ENCODE data around the gene DOP1A.

DOP1A gene, protein sequence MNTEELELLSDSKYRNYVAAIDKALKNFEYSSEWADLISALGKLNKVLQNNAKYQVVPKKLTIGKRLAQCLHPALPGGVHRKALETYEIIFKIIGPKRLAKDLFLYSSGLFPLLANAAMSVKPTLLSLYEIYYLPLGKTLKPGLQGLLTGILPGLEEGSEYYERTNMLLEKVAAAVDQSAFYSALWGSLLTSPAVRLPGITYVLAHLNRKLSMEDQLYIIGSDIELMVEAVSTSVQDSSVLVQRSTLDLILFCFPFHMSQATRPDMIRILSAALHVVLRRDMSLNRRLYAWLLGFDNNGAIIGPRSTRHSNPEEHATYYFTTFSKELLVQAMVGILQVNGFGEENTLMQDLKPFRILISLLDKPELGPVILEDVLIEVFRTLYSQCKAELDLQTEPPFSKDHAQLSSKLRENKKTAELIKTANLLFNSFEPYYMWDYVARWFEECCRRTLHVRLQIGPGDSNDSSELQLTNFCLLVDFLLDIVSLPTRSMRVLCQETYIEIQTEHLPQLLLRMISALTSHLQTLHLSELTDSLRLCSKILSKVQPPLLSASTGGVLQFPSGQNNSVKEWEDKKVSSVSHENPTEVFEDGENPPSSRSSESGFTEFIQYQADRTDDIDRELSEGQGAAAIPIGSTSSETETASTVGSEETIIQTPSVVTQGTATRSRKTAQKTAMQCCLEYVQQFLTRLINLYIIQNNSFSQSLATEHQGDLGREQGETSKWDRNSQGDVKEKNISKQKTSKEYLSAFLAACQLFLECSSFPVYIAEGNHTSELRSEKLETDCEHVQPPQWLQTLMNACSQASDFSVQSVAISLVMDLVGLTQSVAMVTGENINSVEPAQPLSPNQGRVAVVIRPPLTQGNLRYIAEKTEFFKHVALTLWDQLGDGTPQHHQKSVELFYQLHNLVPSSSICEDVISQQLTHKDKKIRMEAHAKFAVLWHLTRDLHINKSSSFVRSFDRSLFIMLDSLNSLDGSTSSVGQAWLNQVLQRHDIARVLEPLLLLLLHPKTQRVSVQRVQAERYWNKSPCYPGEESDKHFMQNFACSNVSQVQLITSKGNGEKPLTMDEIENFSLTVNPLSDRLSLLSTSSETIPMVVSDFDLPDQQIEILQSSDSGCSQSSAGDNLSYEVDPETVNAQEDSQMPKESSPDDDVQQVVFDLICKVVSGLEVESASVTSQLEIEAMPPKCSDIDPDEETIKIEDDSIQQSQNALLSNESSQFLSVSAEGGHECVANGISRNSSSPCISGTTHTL (N-terminal part only)

DNA sequence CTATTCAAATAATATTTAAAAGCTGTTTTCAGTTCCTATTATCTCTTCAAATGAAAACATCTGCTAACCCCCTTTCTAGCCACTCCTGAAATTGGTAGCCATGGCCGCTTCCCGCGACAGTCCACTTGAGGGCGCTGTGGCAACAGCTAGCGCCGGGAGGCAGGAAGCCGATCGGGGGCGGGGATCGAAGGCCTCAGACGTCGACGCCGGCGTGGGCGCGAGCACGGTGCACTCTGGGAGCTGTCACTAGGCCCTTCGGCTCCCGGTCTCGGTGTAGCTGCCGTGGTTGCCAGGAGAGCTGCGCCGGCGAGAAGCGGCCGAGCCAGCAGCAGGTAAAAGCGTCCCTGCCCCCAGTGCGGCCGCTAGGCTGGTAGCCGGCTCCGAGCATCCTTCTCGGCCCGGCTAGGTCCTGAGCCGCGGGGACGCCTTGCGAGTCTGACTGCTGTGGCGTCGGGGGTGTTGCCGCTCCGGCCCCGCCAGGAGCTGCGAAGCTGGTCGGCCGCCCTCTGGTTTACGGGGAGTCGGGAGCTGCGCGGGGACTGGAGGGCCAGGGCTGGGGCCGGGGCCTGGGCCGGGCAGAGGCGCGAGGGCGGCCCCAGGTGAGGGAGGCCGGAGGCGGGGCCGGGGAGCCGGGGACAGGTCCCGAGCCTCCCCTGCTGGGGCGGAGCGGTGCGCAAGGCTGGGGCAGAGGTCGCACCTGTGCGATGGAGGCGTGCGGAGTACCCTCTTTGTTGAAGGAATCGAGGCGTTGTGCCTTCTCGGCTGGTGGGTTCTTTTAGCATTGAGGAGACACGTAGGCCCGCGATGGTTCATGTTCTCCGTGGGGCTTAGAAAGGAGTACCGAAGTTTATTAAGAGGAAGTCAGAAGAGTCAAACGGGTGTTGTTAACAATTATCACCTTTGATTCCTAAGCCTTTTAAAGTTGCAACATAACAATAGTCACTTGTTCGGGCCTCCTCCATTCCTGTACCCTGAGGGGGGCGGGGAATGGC is at the start of gene DOP1A:
Gene DOP1A, plus strand, starts transcription at position 224 of the 992 bp plus-strand sequence. CDS start 29,307 bp downstream, outside the sequence.
- DNase-seq (ENCODE audit: low read depth) = peak; percentile 93

DNA sequence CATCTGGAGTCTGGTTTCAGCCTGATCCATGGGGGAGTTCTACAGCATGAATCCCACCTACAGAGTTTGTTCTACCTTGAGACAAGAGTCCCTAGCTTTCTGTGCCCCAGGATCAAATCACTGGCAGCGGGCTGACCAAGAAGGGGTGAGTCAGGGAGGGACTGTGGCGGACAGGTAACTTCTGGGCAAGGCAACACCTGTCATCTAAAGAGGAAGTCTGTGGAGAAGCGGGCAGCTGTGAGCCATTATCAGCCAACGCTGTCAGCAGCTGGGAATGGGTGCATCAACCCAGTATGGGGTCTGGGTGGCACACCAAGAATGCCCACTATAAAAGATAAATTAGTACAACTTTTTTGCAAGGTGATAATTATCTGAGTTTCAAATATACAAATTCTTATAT is 47.7 kb upstream of the DOP1A start:
- DNase-seq (ENCODE audit: low read depth) = no peak

DNA sequence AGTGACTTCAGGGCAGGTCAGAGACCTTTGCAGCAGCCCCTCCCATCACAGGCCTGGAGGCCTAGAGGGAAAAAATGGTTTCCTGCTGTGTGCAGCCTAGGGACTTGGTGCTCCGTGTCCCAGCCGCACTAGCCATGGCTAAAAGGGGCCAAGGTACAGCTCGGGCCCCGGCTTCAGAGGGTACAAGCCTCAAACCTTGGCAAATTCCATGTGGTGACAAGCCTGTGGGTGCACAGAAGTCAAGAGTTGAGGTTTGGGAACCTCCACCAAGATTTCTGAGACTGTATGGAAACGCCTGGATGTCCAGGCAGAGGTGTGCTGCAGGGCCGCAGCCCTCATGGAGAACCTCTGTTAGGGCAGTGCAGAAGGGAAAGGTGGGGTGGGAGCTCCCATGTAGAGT is 35.8 kb upstream of the DOP1A start:
- no peak for DNase-seq (ENCODE audit: low read depth)

DNA sequence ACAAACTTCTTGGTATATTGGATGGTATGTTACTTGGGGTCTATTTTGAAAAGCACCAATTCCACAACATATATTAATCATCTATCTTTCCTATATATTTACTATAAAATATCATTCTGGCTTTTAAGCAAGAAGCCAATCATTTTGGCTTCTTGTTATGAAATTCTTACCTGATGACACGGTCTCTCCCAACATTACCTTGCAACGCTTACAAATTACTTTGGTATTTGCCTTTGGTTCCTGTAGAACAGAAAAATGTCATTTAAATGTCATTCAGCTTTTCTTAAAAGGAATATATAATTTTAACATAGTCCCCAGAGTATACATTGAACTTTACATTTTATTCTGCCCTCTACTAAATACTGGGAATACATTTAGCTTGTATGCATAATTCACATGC is 29.2 kb upstream of the DOP1A start:
- no peak for DNase-seq (ENCODE audit: low read depth)

DNA sequence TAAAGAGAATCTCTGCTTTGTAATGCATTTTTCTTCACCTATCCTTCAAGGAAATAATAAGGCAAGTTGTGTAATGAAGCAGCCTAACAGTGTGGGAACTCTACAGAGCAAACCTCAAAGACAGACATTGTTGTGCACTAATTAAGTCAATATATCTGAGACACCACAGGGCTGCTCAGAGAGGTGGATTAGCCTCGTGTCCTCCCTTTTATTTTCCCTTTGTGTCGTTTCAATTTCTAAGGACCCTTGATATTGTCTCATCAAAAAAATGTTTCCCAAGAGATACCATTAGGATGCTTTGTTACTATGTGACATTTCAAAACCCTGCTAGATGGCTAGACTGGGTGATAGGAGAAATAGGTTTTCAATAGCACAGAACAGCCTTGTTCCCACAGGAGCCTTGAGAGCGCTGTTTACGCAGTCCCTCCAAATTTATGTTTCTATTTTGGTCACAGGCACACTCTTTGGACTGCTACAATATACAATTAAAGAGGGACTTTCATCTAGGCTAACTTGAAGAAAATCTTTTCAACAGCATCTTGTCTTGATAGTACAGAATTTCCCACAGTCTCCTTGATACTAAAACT is 24.9 kb upstream of the DOP1A start:
- no peak for DNase-seq (ENCODE audit: low read depth)

DNA sequence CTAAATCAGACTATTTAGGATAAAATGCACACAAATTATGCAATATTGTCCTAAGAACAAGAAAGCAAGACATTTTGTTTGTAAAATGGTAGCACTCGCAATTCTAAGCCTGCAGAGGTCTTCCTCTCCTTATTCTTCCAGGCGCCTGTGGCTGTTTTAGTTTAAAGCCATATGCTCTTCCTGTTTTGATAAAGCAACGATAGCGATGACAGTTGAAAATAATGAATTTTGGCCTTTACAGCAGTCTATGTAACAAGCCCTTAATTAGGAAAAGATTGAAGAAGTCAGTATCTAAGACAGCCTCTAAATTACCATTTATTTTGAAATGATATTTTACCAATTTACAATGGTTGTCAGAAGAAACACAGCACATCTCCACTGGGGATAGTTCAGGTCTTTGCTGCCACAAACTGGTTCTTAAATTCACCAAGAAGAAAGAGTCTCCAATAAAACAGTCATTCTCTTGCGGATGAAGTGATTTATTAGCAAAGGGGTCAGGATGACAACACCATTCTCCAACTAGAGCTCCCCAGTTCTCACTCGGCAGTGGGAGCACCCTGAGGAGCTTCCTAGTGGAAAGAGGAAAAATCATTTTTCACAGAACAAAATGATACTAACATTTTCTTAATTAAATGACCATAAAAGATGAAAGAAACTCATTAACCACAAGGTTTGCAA is 23.2 kb upstream of the DOP1A start:
- no peak for DNase-seq (ENCODE audit: low read depth)

DNA sequence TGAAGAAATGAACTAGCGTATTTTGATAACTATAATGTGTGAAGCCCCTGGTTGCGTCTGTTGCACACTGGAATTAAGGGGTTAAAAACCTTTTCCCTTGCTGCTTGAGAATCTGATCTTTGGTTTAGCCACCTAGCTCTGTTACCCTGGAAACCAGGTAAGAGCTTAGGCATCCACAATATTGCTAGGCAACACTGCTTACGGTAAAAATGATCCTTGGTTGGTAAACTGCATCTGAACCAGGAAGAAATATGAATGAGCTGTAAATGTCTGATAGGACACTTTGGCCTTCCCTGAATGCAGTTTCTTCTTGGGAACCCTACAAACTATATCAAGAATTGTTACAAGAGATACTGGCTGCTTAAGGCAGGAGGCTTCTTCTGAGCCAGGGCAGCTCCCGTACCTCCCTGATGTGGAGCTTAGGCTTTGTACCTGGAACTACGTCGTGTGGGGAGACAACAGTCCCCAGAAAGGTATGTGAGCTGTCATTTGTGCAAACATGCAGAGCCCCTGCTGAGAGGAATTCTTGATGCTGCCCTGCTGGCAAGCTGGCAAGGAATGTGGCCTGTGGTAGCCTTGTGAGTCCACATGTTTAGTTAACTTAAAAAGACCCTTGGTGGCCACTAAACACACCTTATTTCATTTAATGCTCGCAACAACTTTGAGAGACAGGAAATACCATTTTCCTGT is 20.3 kb upstream of the DOP1A start:
- DNase-seq (ENCODE audit: low read depth) = no peak

DNA sequence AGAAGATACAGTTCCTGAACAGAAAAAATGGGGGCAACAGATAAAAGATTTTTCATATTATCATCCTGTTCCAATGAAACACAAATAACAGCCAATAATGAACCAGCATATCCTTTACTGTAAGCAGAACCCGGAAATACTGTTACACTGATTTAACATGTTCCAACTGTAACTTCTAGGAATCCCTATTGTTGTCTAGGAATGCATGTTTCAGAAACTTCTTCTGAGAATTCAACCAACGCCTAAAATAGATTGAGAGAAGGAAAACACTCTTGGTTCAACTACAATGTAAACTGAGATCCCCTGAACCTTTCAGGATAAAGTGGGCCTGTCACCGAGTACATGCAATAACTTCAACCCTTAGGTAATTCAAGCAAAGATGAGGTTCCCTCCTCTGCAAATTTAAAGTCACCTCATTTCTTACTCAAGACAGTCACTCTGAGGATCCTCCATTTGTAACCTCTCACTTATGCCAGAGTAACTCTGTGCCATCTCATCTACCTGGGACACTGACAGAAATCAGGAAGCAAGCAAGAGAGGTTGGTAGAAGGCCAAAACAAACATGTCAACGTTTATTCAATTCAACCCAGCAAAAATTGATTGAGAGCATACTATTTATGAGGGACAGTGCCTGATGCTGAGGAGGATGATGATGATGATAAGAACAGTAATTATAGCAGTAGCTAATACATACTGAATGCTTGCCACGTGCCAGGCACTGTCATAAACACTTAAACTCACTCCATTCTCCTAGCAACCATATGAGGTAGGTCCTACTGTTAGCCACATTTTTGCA is 15.9 kb upstream of the DOP1A start:
- DNase-seq (ENCODE audit: low read depth) = no peak

DNA sequence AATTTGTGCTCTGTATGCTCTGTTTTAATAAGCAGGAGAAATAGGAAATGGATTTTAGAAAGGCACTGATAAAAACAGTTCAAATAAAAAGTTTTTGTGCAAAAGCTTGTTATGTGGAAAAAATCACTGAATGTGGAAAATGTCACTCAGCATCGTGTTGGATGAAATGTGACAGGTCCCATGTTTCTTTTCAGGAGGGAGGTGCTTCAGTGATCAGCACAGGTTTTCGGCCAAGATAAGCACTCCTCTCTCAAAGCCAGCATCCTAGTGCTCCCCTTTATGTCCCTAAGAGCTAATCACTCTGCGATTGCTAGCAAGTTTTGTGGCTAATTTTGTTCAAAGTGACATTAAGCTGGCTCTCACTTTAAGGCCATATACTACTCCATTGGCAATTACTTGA is 13.8 kb upstream of the DOP1A start:
- no peak for DNase-seq (ENCODE audit: low read depth)

DNA sequence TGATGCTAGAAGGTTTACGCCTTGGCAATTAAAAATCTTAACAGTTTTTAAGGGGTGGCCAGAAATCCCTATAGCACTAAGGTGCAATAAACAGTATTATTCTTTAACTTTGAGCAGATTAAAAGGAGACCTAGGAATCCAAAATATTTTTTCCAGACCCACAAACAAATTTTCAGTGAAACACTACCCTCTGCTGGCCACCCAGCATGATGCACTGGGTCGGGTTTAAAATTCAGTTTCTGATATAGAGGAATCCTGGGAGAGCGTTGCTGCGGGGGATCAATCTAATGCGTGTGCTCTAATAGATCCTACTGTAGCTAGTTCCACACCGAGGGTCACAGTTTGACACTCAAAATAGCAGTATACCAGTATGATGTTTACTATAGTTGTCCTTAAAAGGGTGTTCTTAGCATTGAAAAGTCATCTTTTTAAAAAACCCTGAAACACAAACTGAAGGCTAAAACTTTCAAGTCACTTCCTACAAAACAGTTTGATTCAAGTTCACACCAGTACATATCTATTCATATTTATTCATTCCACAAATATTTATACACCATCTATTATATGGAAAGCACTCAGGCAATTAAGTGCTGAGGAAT is 12.0 kb upstream of the DOP1A start:
- peak; percentile 39 for DNase-seq (ENCODE audit: low read depth)

DNA sequence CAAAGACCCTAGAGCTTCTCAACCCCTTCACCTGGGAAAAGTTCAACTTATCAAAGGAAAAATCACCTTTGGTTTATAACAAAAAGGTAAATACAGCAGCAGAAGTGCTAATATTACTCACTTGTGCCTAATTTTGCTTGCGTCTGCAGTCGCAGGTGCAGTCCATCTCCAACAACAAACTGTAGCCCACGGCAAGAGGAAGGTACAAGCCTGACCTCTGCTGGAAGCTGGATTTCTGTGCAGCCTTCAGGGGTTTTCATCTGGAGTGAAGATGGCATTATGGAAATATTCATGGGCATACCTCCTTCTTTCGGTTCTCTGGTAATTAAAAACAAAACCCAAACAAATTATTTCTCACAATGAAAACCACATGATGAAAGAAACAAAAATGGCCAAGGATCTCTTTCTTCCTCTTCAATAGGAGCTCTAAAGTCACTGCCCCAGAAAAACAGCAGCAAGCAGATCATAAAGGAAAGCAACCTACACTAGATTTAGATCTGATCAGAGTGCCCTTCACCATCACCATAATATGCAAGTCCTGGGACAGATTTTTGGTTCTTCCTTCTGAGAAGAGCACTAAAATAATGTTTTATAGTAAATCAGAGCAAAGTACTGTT is 9.7 kb upstream of the DOP1A start:
- peak; percentile 56 for DNase-seq (ENCODE audit: low read depth)

DNA sequence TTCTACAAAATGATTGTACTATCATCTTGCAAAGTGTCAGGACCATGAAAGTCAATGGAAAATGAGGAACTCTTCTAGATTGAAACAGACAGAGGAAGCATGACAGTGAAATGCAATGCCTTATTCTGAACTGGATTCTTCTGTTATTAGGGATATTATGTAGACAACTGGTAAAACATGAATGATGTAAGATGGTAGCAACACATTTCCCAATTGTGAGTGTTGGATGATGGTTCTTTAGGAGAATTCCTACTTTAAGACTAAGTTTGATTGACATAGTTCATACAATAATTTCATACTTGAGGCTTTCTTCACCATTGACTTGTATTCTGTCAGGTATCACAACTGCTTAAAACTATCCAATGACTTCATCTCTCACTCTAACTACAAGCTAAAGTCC is 6.3 kb upstream of the DOP1A start:
- DNase-seq (ENCODE audit: low read depth) = no peak

DNA sequence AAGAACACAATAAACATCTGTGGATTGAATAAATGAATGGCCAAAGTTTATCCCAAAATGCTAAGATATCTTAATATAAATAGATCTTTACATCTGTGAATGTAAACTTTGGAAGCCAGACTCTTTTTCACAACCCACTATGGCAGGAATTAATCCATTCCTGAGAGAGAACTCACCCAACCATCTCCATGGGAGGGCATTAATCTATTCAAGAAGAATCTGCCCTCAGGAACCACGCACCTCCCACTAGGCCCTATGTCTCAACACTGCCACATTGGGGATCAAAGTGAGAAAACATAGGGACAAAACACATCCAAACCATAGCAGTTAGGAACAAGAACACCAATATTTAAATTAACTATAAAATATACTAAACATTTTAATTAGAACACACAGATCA is 5.2 kb upstream of the DOP1A start:
- peak; percentile 55 for DNase-seq (ENCODE audit: low read depth)

DNA sequence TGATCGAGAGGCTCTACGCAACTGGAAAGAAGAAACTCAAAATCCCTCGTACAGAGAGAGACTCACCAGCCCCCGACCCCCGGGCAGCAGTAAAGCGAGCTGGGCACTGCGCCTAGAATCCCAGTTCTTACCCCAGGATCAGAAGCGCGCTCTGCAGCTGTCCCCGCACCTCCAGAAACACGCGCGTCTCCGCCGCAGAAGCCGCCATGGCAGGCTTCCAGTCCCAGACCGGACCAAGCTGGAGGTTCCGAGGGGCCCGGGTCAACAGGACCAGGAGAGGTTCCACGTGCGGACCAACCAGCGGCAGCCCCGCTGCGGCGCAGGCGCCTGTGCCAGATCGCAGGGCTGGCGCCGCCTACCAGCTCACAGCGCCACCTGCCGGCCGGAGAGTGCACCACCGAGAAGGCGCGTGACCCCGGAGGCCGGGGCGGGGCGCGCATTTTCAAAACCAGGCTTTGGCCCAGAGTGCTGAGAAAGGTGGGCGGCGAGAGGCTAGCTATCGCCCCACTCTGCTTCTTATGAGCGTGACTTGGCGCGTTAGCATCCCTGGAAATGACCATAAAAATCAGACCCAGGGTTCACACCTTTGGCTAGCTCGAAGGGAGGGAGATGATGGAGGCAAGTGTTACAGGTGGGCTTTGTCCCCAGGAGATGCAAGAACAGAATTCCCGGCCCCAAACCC is 1.8 kb upstream of the DOP1A start, which contains the start of gene UBE3D:
Gene UBE3D, minus strand, starts transcription at position 331 of the 682 bp plus-strand sequence. Its CDS starts 123 bp downstream, at position 208.
- peak; percentile 72 for DNase-seq (ENCODE audit: low read depth)

DNA sequence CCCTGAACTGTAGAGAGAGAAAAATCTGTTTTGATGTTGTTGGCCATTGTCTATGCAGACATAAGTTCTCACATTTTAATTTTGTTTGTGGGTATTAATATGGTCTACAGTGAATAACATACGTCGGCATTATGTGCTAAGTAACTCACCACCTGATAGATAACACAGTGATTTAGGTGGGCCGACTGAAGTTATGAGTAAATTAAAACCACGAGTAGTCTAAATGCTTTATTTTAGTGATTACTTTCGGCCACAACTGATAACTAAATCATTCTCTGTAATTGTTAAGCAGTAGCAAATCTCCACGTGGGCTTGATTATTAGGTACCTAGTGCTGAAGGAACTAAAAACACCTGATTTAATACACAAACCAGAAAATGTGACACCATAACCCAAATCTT is 1.1 kb downstream of the DOP1A start:
- DNase-seq (ENCODE audit: low read depth) = no peak

DNA sequence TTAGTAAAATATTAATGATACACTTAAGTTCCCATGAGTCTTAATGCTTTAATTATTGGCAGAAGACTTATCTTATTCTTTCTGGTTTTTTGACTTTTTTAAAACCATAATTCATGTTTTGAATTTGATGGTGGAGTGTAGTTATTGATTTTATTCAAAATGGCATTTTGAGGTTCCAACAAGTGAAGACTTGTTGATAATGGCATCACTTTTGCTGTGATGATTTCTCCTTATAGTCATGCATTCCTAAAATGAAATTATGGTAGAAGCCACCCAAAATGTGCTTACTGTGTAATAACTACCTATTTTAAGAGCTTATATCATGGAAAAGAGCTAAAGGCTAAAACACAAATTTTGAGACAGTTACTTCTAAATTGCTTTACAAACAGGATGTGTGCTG is 2.2 kb downstream of the DOP1A start:
- no peak for DNase-seq (ENCODE audit: low read depth)

DNA sequence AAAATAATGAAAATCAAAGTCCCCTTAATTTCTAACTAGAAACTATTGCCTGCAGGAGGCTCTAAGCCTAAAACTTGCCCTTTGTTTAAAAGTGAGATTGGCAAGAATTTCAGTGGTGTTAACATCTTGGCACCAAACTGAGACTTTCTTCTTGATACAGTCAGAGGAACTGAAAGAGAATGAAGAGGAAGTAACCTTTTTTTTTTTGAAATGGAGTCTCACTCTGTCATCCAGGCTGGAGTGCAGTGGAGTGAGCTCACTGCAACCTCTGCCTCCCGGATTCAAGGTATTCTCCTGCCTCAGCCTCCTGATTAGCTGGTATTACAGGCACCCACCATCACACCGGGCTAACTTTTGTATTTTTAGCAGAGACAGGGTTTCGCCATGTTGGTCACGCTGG is 3.6 kb downstream of the DOP1A start:
- DNase-seq (ENCODE audit: low read depth) = peak; percentile 14

All from iris pigment epithelial cell (primary cell).